GM23338 (cell line): ENCODE measurements around the gene SIRPG. TPM values are rescaled to one million over a fixed set of nuclear protein-coding genes. Genes with fewer than 3 reads are reported as not detected.

ENCODE experiments used
- ATAC-seq: fragments of 200-7000 bp; cut with Tn5 transposase; 3 replicates; pipeline ENCODE4 v1.9.1; 2020
- DNase-seq: peaks from one replicate; pipeline ENCODE4 v3.0.0-alpha.2; 2015; ENCODE audit warnings: low spot score
- H2AFZ ChIP-seq: fragments of 200-600 bp; sonication (generic); 2 replicates; pipeline ENCODE4 v1.8.0; 2016; ENCODE audit warnings: antibody characterized with exemption, mild to moderate bottlenecking, moderate library complexity
- H3F3A ChIP-seq: fragments of 200-600 bp; sonication (generic); replicated peaks from 2 replicates; pipeline ENCODE4 v1.8.0; 2017; ENCODE audit warnings: antibody characterized with exemption, mixed run types, low read depth
- H3K27ac ChIP-seq: fragments of 200-600 bp; sonication (generic); 2 replicates; pipeline ENCODE4 v1.6.1; 2016; ENCODE audit warnings: low read depth
- H3K27me3 ChIP-seq: fragments of 200-600 bp; sonication (generic); 2 replicates; pipeline ENCODE4 v1.8.0; 2016; ENCODE audit warnings: mild to moderate bottlenecking, mixed run types, moderate library complexity; ENCODE audit not compliant: insufficient read depth
- H3K36me3 ChIP-seq: fragments of 200-600 bp; sonication (generic); 2 replicates; pipeline ENCODE4 v1.8.0; 2016; ENCODE audit warnings: mild to moderate bottlenecking; ENCODE audit not compliant: insufficient read depth
- H3K4me1 ChIP-seq: fragments of 200-600 bp; sonication (generic); 2 replicates; pipeline ENCODE4 v1.8.0; 2016; ENCODE audit warnings: mild to moderate bottlenecking, moderate library complexity; ENCODE audit not compliant: insufficient read depth
- H3K4me2 ChIP-seq: fragments of 200-600 bp; sonication (generic); 2 replicates; pipeline ENCODE4 v1.7.1; 2017; ENCODE audit warnings: mixed run types
- H3K4me3 ChIP-seq: fragments of 200-600 bp; sonication (generic); 2 replicates; pipeline ENCODE4 v1.6.1; 2016; ENCODE audit warnings: mixed run types
- H3K79me2 ChIP-seq: fragments of 200-600 bp; sonication (generic); replicated peaks from 2 replicates; pipeline ENCODE4 v1.8.0; 2017; ENCODE audit warnings: mild to moderate bottlenecking; ENCODE audit not compliant: insufficient read depth
- H3K9me2 ChIP-seq: fragments of 200-600 bp; sonication (generic); 2 replicates; pipeline ENCODE4 v1.8.0; 2017; ENCODE audit not compliant: insufficient read depth
- H4K20me1 ChIP-seq: fragments of 200-600 bp; sonication (generic); replicated peaks from 2 replicates; pipeline ENCODE4 v1.8.0; 2017; ENCODE audit warnings: mild to moderate bottlenecking; ENCODE audit not compliant: insufficient read depth
- H3K27ac Mint-ChIP-seq: 2 replicates; pipeline ENCODE4 v1.8.0; 2020; ENCODE audit warnings: inconsistent platforms, mild to moderate bottlenecking, moderate library complexity, mixed read lengths
- H3K27me3 Mint-ChIP-seq: 3 replicates; pipeline ENCODE4 v1.8.0; 2022; ENCODE audit warnings: low read depth, mild to moderate bottlenecking, moderate library complexity, mixed read lengths, inconsistent platforms; ENCODE audit not compliant: insufficient read depth, poor library complexity
- H3K36me3 Mint-ChIP-seq: 3 replicates; pipeline ENCODE4 v1.8.0; 2021; ENCODE audit warnings: low read depth, mild to moderate bottlenecking, inconsistent platforms, moderate library complexity, mixed read lengths
- H3K4me1 Mint-ChIP-seq: 3 replicates; pipeline ENCODE4 v1.8.0; 2020; ENCODE audit warnings: mild to moderate bottlenecking, inconsistent platforms, mixed read lengths
- H3K4me3 Mint-ChIP-seq: 3 replicates; pipeline ENCODE4 v1.8.0; 2021; ENCODE audit warnings: moderate library complexity, mild to moderate bottlenecking, inconsistent platforms, mixed read lengths
- H3K9me3 Mint-ChIP-seq: 3 replicates; pipeline ENCODE4 v1.8.0; 2020; ENCODE audit warnings: moderate library complexity, mild to moderate bottlenecking, inconsistent platforms, mixed read lengths
- CREB1 ChIP-seq: fragments of 250-450 bp; sonication (Bioruptor Pico); IDR thresholded peaks from 2 replicates; pipeline ENCODE4 v1.5.0; 2020; ENCODE audit warnings: low read depth, mild to moderate bottlenecking, moderate library complexity
- ETS1 ChIP-seq: IDR thresholded peaks from 2 replicates; pipeline ENCODE4 v1.6.1; 2016; ENCODE audit warnings: antibody characterized with exemption
- EZH2 ChIP-seq: fragments of 200-600 bp; sonication (generic); IDR thresholded peaks from one replicate; pipeline ENCODE4 v1.8.0; 2017; ENCODE audit warnings: antibody characterized with exemption, mild to moderate bottlenecking, low read depth; ENCODE audit not compliant: unreplicated experiment
- JUNB ChIP-seq: IDR thresholded peaks from one replicate; pipeline ENCODE4 v1.6.1; 2016; ENCODE audit warnings: antibody characterized with exemption; ENCODE audit not compliant: unreplicated experiment
- NANOG ChIP-seq: IDR thresholded peaks from 2 replicates; pipeline ENCODE4 v1.6.1; 2016; ENCODE audit warnings: antibody characterized with exemption, borderline replicate concordance
- POLR2AphosphoS5 ChIP-seq: IDR thresholded peaks from 2 replicates; pipeline ENCODE4 v1.6.1; 2016; ENCODE audit warnings: antibody characterized with exemption, low read depth
- STAT1 ChIP-seq: IDR thresholded peaks from one replicate; pipeline ENCODE4 v1.6.1; 2016; ENCODE audit warnings: antibody characterized with exemption; ENCODE audit not compliant: unreplicated experiment
- ZNF114 ChIP-seq: fragments of 250-450 bp; sonication (Bioruptor Pico); IDR thresholded peaks from 2 replicates; pipeline ENCODE4 v1.5.0; 2020; ENCODE audit warnings: mild to moderate bottlenecking, moderate library complexity
- ZNF331 ChIP-seq: fragments of 250-450 bp; sonication (Bioruptor Pico); IDR thresholded peaks from 2 replicates; pipeline ENCODE4 v1.5.0; 2020; ENCODE audit warnings: low read depth, mild to moderate bottlenecking, moderate library complexity
- ZNF462 ChIP-seq: fragments of 250-450 bp; sonication (Bioruptor Pico); IDR thresholded peaks from 2 replicates; pipeline ENCODE4 v1.5.0; 2020; ENCODE audit warnings: mild to moderate bottlenecking, moderate library complexity
- polyA plus RNA-seq: library from polyadenylated mRNA; unstranded; fragments of >200 nt; fragmentation: Nextera tagmentation; extraction: Ambion mirVana; gene quantifications from 2 replicates; pipeline ENCODE4 v1.2.1, GENCODE V29; 2016
- total RNA-seq: library from RNA; depleted of rRNA; stranded (reverse); fragments of >200 nt; shearing (Covaris generic); gene quantifications from 2 replicates; pipeline ENCODE4 v1.2.3, GENCODE V29; 2014

The SIRPG gene
- total and polyA plus RNA-seq, 2 experiments from 2014 or later, result not detected

- Histone ChIP-seq H3K4me3 (no peak overlapping the region), H3K27ac (no peak overlapping the region), H3K79me2 (no peaks in the 10 kb centered on the region), H3K9me2 (peaks cover 8% of the 10 kb centered on the region), H3K4me2 (no peak overlapping the region), H3F3A (no peaks in the 10 kb centered on the region), H4K20me1 (0 out of 2 replicates have a peak, but pooled peaks cover 3% of the 10 kb centered on the region), H3K36me3 (no peaks in the 10 kb centered on the region), H3K27me3 (no peaks in the 10 kb centered on the region), H3K4me1 (no peaks in the 10 kb centered on the region), H2AFZ (no peak overlapping the region)
- Mint-ChIP-seq H3K36me3 (no peaks in the 10 kb centered on the region), H3K4me3 (no peak overlapping the region), H3K4me1 (peaks cover 10% of the 10 kb centered on the region), H3K9me3 (peaks cover 5% of the 10 kb centered on the region; the same call in 2 of the 3 replicates), H3K27ac (no peak overlapping the region), H3K27me3 (peaks cover 2% of the 10 kb centered on the region)
- no peak for DNase-seq
- TF ChIP-seq STAT1, result no peak
- no peak for TF ChIP-seq POLR2AphosphoS5
- TF ChIP-seq EZH2, result no peak
- no peak for TF ChIP-seq ZNF462 (CRISPR knock-in tag)
- no peak for TF ChIP-seq ETS1
- TF ChIP-seq CREB1 (CRISPR knock-in tag), result no peak
- TF ChIP-seq JUNB, result no peak
- no peak for TF ChIP-seq ZNF114
- no peak for TF ChIP-seq ZNF331 (CRISPR knock-in tag)
- TF ChIP-seq NANOG, result no peak
- ATAC-seq, result no peak
Measured at GRCh38 chr20:1618479-1618878, 39.1 kb downstream of the SIRPG start.
